Left lung (tissue), 10 donors: ENCODE data around the gene MX1. TPM values are rescaled to one million over a fixed set of nuclear protein-coding genes. Genes with fewer than 3 reads are reported as not detected.

ENCODE experiments used
- ATAC-seq: fragments of 200-7000 bp; cut with Tn5 transposase; one replicate; pipeline ENCODE4 v1.9.1; 2020; ENCODE audit warnings: moderate library complexity
- DNase-seq, 4 donors: peaks; one replicate each; pipeline ENCODE4 v3.0.0-alpha.2; 2013 to 2020
- H3K27ac ChIP-seq, 2 donors: fragments of 200-600 bp; sonication (generic) in 1 of 2; one replicate each; pipeline versions ENCODE4 v1.5.0 to v1.8.0; 2020 to 2021
- H3K27me3 ChIP-seq, 2 donors: fragments of 200-600 bp; sonication (generic) in 1 of 2; one replicate each; pipeline versions ENCODE4 v1.5.0 to v1.8.0; 2020 to 2021
- H3K36me3 ChIP-seq, 2 donors: fragments of 200-600 bp; sonication (generic) in 1 of 2; one replicate each; pipeline versions ENCODE4 v1.5.0 to v1.8.0; 2020 to 2021
- H3K4me1 ChIP-seq, 2 donors: fragments of 200-600 bp; one replicate each; pipeline ENCODE4 v1.8.0; 2021
- H3K4me3 ChIP-seq, 2 donors: fragments of 200-600 bp; sonication (generic) in 1 of 2; one replicate each; pipeline versions ENCODE4 v1.5.0 to v1.8.0; 2020 to 2021; ENCODE audit warnings: mild to moderate bottlenecking in 1 of 2
- H3K9me3 ChIP-seq, 2 donors: fragments of 200-600 bp; sonication (generic) in 1 of 2; one replicate each; pipeline versions ENCODE4 v1.5.0 to v1.8.0; 2020 to 2021
- intact Hi-C, 2 donors: fragments of 100-400 bp; cut with DNase I; formaldehyde crosslinking; loops; one replicate each; pipeline versions ENCODE4 v1.11.2 to v1.14.2; 2022
- polyA plus RNA-seq, 6 donors: library from polyadenylated mRNA; unstranded; fragments of 120-200 nt; gene quantifications; one replicate each; pipeline ENCODE4 v1.2.1, GENCODE V29; 2013; ENCODE audit not compliant: insufficient read length in 6 of 6
- total RNA-seq, 2 donors: library from RNA; stranded (reverse); fragmentation: NEBNext Ultra II Directional; extraction: Animal tissue kit (Norgen Biotek cat#: 25700); gene quantifications; one replicate each; pipeline ENCODE4 v1.2.1, GENCODE V29; 2021
- TF ChIP-seq, protein P1 (sequence below), 2 donors: fragments of 200-600 bp; sonication (generic) in 1 of 2; IDR thresholded peaks; one replicate each; pipeline versions ENCODE4 v1.5.0 to v1.8.0; 2021; ENCODE audit warnings: antibody characterized with exemption in 2 of 2
- donor health status: DM: no; HTN: yes; CAD: no.
- donor health status: DM: no; HTN: no; CAD: no.

MX1 gene
- total and polyA plus RNA-seq, 8 donors = 6.0 to 66.3 (median 9.2) TPM

- TF ChIP-seq, protein P1, sequence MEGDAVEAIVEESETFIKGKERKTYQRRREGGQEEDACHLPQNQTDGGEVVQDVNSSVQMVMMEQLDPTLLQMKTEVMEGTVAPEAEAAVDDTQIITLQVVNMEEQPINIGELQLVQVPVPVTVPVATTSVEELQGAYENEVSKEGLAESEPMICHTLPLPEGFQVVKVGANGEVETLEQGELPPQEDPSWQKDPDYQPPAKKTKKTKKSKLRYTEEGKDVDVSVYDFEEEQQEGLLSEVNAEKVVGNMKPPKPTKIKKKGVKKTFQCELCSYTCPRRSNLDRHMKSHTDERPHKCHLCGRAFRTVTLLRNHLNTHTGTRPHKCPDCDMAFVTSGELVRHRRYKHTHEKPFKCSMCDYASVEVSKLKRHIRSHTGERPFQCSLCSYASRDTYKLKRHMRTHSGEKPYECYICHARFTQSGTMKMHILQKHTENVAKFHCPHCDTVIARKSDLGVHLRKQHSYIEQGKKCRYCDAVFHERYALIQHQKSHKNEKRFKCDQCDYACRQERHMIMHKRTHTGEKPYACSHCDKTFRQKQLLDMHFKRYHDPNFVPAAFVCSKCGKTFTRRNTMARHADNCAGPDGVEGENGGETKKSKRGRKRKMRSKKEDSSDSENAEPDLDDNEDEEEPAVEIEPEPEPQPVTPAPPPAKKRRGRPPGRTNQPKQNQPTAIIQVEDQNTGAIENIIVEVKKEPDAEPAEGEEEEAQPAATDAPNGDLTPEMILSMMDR (IDR thresholded peaks at IDR 0.05) = no peak
- no peak for DNase-seq
- Histone ChIP-seq H3K4me1 (peaks cover 0 to 5% of the 10 kb centered on the region in 2 donors), H3K27me3 (peaks cover 0 to 41% of the 10 kb centered on the region in 2 donors), H3K27ac (no peak overlapping the region), H3K9me3 (no peaks in the 10 kb centered on the region), H3K36me3 (no peaks in the 10 kb centered on the region), H3K4me3 (no peak overlapping the region)
- intact Hi-C loops = no loop called here
- no peak for ATAC-seq
Measured at GRCh38 chr21:41499920-41500319, 73.9 kb downstream of the MX1 start.

DNA sequence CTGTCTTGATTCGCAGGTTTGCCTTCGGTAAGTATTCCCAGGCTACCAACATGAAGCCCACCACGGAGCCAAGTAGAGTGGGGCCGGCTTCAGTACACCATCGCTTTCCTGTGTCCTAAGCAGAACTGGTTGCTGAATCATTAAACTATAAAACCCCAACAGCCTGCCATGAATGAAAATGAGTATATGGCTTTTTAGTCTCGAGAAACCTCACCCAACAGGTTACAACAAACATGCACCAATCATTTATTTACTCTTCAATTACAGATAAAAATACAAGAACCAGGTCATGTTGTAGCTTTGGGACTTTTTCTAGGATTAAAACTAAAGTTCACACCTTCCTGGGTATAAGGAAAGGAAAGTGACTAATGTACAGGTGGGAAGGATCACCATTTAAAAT is 74.3 kb downstream of the MX1 start:
- Histone ChIP-seq H3K27me3 (peaks cover 0 to 45% of the 10 kb centered on the region in 2 donors), H3K9me3 (no peaks in the 10 kb centered on the region), H3K27ac (no peak overlapping the region), H3K4me1 (peaks cover 0 to 5% of the 10 kb centered on the region in 2 donors), H3K4me3 (no peak overlapping the region), H3K36me3 (no peaks in the 10 kb centered on the region)
- DNase-seq = no peak
- TF ChIP-seq, protein P1 (IDR thresholded peaks at IDR 0.05) = no peak
- intact Hi-C loops = no loop called here
- no peak for ATAC-seq

GRCh38 chr21:41500931-41501381 is 74.9 kb downstream of the MX1 start:
- TF ChIP-seq, protein P1 (IDR thresholded peaks at IDR 0.05) = no peak
- peaks cover 0 to 51% of the 10 kb centered on the region in 2 donors for H3K27me3 ChIP-seq
- intact Hi-C loops = no loop called here
- no peaks in the 10 kb centered on the region for H3K36me3 ChIP-seq
- ATAC-seq = no peak
- no peak overlapping the region for H3K27ac ChIP-seq
- peaks cover 0 to 5% of the 10 kb centered on the region in 2 donors for H3K4me1 ChIP-seq
- no peaks in the 10 kb centered on the region for H3K9me3 ChIP-seq
- DNase-seq = no peak
- no peak overlapping the region for H3K4me3 ChIP-seq

- no peak overlapping the region for H3K4me3 ChIP-seq
- no peaks in the 10 kb centered on the region for H3K36me3 ChIP-seq
- H3K9me3 ChIP-seq = no peaks in the 10 kb centered on the region
- DNase-seq (no peak), ATAC-seq (peak; percentile 10)
- peaks cover 2 to 61% of the 10 kb centered on the region in 2 donors for H3K27me3 ChIP-seq
- H3K27ac ChIP-seq = no peak overlapping the region
- H3K4me1 ChIP-seq = peaks cover 0 to 5% of the 10 kb centered on the region in 2 donors
- intact Hi-C loops = no loop called here
- TF ChIP-seq, protein P1 (IDR thresholded peaks at IDR 0.05) = no peak
Measured at GRCh38 chr21:41501919-41502318, 75.9 kb downstream of the MX1 start.

GRCh38 chr21:41503331-41503730 is 77.3 kb downstream of the MX1 start:
- intact Hi-C loops = no loop called here
- ATAC-seq (no peak), DNase-seq (no peak)
- no peaks in the 10 kb centered on the region for H3K9me3 ChIP-seq
- no peak overlapping the region for H3K27ac ChIP-seq
- H3K27me3 ChIP-seq = peaks cover 16 to 75% of the 10 kb centered on the region in 2 donors
- H3K36me3 ChIP-seq = no peaks in the 10 kb centered on the region
- TF ChIP-seq, protein P1 (IDR thresholded peaks at IDR 0.05) = no peak
- H3K4me3 ChIP-seq = no peak overlapping the region
- peaks cover 0 to 9% of the 10 kb centered on the region in 2 donors for H3K4me1 ChIP-seq
